Effector CD4-positive, alpha-beta T cell (primary cell): ENCODE measurements around the gene PTPRCAP. TPM values are rescaled to one million over a fixed set of nuclear protein-coding genes. Genes with fewer than 3 reads are reported as not detected.
A peak's percentile ranks its signal among the peaks of the same experiment; 100 is the strongest.
"Not testable (repeated sequence)": the region's sequence is repeated elsewhere in the genome, so short reads cannot be mapped to it uniquely, and the experiment has no call there.

ENCODE experiments used
- DNase-seq: peaks from one replicate; pipeline ENCODE4 v3.0.0-alpha.2; 2020
- total RNA-seq: gene quantifications from one replicate; lab custom pipeline; 2026; lab: John Stamatoyannopoulos, UW

PTPRCAP gene, protein sequence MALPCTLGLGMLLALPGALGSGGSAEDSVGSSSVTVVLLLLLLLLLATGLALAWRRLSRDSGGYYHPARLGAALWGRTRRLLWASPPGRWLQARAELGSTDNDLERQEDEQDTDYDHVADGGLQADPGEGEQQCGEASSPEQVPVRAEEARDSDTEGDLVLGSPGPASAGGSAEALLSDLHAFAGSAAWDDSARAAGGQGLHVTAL
- total RNA-seq: not detected

DNA sequence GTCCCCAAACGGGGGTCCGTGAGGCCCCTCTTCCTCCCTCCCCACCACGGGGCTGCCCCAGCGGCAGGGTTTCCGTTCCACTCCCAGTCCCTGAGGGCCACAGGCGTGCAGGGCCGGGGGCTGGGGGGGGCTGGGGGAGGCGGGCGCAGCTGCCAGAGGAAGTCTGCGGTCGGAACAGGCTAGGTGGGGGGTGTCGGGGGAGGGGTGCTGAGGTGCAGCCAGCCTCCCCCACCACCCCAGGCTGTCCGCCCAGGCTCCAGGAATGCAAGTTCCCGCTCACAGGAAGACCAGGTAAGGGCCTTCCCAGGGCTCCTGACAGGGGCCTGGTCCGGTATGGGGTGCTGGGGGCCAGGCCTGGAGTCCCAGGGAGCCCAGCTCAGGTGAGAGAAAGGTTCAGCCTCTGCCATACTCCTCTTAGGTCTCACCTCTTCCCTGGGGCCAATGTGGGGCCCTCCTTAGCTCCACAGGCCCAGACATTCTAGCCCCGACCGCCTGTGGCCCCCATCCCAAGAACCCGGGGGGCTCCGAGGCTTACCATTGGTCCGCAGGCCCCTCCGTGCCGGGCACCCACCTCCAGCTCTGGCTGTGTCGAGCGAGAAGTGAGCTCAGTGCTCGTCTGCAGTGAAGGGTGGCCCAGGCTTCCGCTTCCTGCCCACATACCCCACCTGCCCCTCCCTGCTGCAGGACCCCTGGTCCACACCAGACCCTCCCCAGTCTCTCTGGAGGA, at the start of gene PTPRCAP:
PTPRCAP (minus strand) TSS at position 601 of the 727 bp plus-strand sequence; CDS start at position 538, 63 bp downstream.
- DNase-seq: peak; percentile 71

DNA sequence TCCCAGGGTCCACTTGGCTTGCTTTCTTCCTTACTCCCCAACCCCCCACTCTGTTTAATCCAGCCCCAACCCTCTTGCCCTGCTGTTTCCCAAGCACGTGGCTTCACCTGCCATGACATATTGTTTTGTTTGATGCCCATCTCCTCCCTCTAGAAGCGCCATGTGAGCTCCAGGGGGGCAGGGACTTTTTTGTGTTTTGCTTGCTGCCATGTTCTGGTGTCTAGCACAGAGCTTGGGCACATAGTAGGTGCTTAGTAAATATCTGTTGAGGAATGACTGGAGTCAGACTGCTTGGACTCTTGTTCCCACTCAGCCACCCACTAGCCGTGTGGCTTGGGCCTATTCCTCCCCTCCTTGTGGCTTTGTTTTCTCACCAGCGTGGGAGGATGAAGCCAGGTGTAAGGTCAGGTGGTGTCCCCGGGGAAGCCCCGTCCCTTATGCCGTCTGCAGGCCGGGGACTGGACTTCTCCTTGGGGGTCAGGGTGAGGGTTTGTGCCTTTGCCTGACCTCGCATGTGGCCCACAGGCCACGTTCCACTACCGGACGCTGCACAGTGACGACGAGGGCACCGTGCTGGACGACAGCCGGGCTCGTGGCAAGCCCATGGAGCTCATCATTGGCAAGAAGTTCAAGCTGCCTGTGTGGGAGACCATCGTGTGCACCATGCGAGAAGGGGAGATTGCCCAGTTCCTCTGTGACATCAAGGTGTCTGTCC, 49.2 kb upstream of the PTPRCAP start:
- no peak for DNase-seq

DNA sequence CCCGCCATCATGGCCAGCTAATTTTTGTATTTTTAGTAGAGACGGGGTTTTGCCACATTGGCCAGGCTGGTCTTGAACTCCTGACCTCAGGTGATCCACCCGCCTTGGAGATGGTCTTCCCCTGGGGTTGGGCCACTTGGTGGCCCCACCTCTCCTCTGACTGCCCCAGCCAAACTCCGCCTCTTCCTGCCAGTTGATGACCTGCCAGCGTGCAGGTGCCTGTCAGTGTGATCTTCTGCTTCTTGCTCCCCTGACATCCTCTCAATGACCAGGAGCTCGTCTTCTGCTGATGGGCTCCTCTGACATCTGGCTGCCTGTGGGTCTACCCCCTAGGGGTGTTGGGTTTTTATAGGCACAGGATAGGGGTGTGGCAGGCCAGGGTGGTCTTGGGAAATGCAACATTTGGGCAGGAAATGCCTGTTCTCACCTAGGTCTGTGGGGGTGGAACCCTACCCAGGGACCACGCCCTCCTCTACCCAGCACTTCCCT, 48.4 kb upstream of the PTPRCAP start:
- DNase-seq: not testable (repeated sequence)

DNA sequence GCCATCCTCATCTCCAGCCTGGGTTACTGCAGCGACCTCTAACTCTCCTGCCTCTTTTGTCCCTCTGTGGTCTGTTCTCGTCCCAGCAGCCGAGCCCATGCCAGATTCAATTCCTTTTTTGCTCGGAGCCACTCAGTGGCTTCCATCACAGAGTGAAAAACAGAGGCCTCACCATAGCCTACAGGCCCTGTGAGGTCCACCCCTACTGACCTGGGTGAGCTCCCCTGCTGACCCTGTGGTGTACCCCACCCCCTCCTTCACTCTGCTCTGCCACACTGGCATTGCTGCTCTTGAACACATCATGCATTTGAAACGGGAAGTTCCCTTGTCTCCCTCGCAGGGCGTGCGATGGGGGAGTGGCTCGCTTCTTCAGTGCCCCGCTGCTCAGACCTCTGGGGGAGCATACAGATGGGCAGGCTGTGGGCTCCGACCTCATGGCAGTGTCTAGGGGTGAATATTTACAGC, 47.4 kb upstream of the PTPRCAP start:
- DNase-seq: peak; percentile 55

DNA sequence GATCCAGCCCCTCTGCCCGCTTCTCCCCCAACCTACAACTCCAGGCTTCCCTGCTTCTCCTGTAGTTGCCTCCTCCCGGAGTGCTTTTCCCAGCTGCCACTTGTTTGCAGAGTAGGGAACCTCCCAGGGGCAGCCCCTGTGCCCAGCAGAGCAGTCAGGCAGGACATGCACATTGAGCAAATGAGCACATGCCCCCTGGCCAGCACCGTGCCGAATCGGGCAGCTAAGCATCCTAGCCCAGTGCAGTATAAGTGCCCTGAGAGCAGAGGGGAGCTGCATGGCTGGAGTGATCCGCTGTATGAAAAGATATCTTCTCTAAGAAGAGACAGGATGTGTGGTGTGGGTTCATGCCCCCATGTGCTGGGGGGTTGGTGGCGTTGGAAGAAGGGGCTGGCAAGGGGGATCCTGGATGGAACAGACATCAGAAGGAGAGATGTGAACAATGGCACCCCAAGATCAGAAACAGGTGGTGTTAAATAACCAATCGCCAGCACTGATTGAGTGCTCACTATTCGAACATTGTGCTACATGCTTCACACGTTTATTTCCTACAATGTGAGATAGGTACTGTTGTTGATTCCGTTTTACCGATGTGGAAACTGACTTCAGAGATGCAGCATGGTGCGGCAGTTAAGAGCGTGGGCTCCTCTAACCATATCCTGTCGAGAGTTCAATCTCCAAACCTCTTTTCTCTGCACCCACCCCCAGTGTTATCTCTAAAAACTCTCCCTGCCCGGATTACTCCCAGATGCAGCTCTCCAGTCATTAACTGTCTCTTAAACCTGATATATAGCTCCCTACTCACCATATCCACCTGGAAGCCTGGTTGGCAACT, 46.6 kb upstream of the PTPRCAP start:
- DNase-seq: peak; percentile 34

DNA sequence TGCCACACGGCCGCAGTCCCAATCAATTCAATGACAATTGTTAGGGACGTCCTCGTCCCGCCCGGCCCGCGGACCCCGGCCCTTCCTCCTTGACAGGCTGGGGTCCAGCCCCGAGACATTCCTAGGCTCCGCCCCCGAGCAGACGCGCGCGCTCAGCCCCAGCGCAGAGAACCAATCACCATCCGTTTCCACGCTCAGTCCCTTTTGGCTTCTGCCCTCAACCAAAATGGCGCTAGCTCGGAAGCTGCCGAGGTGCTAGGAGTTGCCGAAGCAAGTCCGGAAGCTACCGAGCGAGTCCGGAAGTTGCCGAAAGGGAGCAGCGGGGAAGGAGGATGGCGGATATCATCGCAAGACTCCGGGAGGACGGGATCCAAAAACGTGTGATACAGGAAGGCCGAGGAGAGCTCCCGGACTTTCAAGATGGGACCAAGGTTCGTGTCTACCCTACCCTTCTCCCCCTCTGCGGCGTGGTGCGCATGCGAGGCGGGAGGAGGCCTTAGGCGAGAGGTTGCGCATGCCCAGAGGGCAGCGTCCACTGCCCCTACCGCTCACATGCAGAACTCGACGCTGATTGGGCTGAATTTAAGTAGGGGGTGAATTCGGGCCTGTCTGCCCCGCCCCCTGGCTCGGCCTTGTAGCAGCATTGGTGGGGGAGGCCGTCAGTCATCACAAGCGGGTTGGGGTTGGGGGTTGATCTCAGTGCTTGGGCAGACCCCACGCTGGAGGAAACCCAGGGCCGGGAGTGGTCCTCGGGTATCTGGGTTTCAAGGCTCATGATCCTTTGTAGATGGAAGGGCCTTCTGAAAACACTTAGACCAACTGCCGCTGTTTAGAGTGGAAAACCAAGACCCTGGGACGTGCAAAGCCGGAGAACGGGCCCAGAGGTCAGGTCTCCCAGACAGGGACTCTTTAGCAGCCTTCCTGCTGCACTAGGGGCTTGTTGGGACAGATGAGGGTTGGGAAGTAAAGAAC, 45.6 kb upstream of the PTPRCAP start, which contains the start of gene AIP:
AIP (plus strand) TSS at position 200 of the 972 bp plus-strand sequence; CDS start at position 333, 133 bp downstream.
- DNase-seq: peak; percentile 98

DNA sequence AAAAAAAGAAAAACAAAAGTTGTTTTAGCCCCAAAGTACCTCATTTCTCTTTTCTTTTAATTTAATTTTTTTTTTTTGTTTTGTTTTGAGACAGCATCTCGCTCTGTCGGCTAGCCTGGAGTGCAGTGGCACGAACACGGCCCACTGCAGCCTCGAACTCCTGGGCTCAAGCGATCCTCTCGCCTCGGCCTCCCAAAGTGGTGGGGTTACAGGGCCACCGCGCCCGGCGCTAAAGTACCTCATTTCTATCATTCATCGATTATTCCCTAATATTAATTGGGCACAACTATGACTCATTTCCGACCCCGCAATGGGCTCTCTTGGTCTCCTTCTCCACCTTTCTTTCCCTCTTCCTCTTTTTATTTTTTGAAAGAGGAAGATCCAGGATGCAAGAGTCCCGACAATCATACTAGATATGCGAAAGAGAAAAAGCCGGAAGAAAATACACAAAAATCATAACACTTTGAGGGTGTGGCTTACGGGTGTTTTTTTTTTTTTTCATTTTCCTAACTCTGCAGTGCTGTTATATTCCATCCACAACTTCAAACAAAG, 44.9 kb upstream of the PTPRCAP start:
- no peak for DNase-seq

DNA sequence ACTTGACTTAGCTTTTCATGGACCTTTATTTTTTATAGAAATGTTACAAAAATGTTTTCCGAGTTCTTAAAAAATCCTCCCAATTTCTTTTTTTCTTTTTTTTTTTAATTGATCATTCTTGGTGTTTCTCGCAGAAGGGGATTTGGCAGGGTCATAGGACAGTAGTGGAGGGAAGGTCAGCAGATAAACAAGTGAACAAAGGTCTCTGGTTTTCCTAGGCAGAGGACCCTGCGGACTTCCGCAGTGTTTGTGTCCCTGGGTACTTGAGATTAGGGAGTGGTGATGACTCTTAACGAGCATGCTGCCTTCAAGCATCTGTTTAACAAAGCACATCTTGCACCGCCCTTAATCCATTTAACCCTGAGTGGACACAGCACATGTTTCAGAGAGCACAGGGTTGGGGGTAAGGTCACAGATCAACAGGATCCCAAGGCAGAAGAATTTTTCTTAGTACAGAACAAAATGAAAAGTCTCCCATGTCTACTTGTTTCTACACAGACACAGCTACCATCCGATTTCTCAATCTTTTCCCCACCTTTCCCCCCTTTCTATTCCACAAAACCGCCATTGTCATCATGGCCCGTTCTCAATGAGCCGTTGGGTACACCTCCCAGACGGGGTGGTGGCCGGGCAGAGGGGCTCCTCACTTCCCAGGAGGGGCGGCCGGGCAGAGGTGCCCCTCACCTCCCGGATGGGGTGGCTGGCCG, 40.0 kb upstream of the PTPRCAP start:
- DNase-seq: not testable (repeated sequence)

DNA sequence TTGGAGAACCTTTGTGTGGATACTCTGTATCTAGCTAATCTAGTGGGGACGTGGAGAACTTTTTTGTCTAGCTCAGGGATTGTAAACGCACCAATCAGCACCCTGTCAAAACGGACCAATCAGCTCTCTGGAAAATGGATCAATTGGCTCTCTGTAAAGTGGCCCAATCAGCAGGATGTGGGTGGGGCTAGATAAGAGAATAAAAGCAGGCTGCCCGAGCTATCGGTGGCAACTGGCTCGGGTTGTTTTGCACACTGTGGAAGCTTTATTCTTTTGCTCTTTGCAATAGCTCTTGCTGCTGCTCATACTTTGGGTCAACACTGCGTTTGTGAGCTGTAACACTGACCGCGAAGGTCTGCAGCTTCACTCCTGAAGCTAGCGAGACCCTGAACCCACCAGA, 39.2 kb upstream of the PTPRCAP start:
- not testable (repeated sequence) for DNase-seq

DNA sequence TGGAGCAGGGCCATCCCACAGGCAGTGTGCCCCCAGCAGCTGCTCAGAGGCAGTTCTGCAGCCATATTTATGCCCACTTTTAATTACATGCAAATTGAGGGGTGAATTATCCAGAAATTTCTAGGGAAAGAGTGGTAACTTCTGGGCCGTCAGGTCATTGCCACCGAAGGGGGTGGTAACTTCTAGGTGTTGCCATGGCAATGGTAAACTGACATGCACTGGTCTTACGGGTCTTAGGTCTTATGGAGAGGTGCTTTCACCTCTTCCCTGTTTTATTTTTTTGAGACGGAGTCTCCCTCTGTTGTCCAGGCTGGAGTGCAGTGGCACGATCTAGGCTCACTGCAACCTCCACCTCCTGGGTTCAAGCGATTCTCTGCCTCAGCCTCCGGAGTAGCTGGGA, 35.4 kb upstream of the PTPRCAP start:
- no peak for DNase-seq

DNA sequence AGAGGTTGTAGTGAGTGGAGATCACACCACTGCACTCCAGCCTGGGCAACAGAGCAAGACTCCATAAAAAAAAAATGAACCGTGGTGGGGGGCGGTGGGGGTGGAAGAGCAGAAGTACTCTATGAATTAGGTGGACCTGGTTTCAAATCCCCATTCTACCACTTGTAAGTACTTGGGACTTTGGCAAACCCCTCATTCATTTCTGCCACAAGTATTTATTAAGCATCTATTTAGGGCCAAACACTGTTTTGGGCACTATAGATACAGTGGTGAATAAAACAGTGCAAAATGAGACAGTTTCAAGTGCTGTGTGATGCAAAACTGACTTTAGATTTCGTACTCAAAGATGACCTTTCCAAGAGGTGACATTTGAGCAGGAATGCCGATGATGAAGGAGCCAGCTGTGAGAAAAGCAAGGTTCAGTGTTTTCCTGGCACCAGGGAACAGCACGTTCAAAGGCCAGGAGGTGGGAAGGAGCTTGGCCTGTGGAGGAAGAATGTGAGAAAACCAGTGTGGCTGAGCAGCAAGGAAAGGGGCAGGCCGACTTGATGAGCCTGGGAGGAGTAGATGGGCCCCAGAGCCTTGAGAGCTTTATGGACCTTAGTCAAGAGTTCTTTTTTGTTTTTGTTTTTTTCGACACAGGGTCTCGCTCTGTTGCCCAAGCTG, 33.0 kb upstream of the PTPRCAP start:
- no peak for DNase-seq

DNA sequence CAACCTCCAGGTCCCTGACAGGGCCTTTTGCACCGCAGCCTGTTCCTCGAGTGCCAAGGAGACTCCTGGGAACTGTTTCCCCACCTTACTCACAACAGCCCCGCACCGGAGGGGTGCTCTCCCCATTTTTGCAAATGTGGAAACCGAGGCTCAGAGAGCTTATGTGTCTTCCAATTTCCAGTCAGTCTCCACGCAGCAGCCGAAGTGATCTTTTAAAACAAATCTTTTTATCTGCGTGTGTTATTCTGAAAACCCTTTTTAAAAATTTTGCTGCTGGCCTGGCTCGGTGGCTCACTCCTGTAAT, 32.0 kb upstream of the PTPRCAP start:
- DNase-seq: no peak

DNA sequence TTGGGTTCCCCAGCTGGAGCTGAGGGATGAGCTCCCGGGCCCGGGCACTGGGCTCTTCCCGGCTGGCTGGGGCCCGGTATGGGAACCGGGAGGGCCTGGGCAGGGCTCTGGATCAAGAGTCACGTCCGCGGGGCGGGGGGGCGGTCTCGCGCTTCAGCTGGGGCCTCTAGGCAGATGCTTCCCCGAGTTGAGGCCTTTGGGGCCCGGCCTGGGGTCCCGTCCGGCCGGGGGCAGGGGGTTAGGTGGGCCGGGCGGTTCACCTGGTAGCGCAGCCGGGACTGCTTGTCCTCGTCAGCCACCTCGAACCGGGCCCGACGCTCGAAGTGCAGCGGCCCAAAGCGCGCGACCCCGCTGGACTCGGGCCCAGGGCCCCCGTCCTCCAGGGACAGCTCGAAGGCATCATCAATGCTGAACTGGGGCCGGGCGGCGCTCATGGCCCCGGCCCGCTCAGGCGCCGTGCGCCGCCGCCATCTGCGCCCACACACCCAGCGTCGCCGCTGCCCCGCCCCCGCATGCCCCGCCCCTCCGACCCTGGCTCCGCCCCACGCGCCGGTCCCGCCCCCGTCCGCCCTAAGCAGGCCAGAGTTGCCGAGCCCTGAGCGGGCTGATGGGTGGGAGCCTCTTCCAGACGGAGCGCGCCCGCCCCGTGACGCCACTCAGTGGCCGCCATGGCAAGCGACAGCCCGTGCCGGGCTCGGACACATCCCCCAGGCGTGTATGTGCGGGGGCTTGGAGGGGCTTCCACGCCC, 31.5 kb upstream of the PTPRCAP start, which contains the start of gene TMEM134:
TMEM134 (minus strand) TSS at position 493 of the 749 bp plus-strand sequence; CDS start at position 434, 59 bp downstream.
- peak; percentile 89 for DNase-seq

DNA sequence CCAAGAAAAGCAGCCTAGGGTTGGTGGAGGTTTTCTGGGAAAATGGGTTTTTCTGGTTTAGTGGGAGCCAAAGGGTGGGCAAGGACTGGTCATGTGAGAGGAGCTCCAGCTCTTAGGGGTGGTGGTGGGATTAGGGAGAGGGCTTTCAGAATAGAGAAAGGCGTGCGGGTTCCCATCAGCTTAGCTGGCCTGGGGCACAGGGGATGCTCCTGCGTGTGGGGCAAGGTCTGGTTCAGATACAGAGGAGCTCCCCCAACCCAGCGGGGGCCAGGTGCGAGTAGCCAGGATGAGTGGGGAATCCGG, 30.9 kb upstream of the PTPRCAP start:
- DNase-seq: no peak

DNA sequence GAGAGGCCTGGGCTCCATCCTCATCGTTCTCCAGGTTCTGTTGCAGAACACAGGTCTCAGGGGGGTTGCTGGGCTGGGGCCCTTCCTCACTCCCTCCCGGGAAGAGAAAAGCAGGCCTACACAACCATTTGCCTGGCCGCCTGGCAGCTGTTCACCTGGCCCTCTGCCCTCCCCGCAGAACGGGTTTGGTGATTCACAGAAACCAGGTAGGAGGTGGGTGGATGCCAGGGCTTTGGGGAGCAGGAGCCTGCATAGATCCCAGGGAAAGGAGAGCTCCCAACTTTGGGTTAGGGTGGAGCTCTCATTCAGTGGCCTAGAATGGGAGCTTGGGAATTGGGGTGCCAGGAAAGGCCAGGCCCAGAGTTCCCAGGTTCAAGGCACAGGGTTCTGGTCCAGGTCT, 30.6 kb upstream of the PTPRCAP start:
- no peak for DNase-seq

DNA sequence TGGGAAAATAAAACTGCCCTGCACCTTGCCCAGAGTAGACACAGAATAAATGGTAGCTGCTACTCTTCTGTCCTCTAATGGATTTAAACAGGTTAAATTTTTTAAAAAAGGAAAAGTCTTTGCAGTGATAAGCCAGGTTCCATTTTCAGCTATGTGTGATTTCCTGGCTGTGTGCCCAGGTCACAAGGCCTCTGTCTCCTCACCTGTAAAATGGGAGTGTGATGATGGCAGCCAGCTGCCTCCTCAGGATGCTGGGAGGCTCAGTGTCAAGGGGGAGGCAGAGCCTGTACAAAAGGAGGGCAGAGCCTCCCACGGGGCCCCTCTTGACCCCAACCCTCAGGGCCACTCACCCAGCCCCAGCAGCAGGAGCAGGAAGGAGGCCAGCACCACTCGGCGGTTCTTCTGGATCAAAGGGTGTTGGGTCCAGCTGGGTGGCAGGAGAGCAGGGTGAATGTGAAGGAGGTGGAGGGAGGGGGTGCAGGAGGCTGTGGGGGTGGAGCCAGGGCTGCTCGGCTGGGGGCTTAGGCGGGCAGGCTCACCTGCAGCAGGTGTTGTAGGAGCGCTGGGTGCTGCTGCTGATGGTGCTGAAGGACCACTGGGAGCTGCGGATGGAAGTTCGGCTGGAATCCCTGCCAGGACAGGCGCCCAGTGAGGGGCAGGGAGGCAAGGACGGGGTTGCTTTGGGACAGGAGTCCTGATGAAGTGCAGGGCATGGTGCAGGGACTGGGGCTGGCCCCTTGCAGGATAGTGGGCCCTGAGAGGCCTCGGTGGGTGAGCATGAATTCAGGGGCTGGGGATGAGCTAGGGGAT, 29.7 kb upstream of the PTPRCAP start:
- no peak for DNase-seq

DNA sequence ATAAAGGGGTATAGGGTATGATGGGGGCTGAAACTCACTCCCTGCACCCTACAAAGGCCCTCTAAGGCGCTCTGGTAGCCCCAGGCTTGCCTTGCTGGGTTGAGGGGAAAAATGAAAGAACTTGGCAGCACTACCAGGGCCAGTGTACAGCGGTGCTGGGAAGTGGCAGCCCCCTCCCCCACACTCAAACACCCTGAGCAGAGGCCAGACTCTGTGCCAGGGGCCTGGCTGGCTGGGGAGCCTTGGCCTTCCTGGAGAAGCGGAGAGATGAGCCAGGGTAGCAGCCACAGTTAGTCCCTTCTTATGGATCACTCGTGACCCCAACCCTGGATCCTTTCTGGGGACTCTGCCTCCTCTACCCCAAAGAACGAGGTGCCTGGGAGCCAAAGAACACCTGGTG, 28.9 kb upstream of the PTPRCAP start:
- no peak for DNase-seq

DNA sequence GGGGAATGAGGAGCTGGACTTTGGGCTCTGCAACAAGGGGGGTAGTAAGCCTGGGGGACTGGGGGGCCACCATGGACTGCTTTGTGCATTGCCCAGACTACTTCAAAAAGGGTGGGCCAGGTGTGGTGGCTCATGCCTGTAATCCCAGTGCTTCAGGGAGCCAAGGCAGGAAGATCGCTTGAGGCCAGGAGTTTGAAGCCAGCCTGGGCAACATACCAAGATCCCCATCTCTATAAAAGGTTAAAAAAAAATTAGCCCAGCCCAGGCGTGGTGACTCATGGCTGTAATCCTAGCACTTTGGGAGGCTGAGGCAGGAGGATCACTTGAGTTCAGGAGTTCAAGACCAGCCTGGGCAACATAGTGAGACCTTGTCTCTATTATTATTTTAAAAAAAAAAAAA, 28.0 kb upstream of the PTPRCAP start:
- DNase-seq: not testable (repeated sequence)
